B cell (primary cell): ENCODE results near the gene VKORC1L1. TPM values are rescaled to one million over a fixed set of nuclear protein-coding genes. Genes with fewer than 3 reads are reported as not detected.

Source experiments
- ATAC-seq: fragments of 200-7000 bp; cut with Tn5 transposase; one replicate; pipeline ENCODE4 v1.10.0; 2021; ENCODE audit warnings: low read depth, mild to moderate bottlenecking, moderate number of reproducible peaks, moderate library complexity
- CTCF ChIA-PET: fragments of 350-600 bp; sonication (Branson Sonifier 250); formaldehyde crosslinking; loops from one replicate; lab custom pipeline; 2021; ENCODE audit warnings: antibody characterized with exemption, inconsistent platforms; lab: Charles Lee
- POLR2A ChIA-PET: fragments of 350-600 bp; sonication (Branson Sonifier 250); formaldehyde crosslinking; loops from one replicate; lab custom pipeline; 2021; ENCODE audit warnings: antibody characterized with exemption; lab: Charles Lee
- DNase-seq: peaks from one replicate; pipeline ENCODE4 v3.0.0; 2013
- H2AFZ ChIP-seq: 2 replicates; pipeline ENCODE4 v1.6.1; 2012; ENCODE audit warnings: mild to moderate bottlenecking, low read depth, low read length; ENCODE audit not compliant: insufficient read depth, poor library complexity, severe bottlenecking
- H3K27ac ChIP-seq, 2 donors: 1 replicate in 1 of 2; 2 replicates in 1 of 2; pipeline ENCODE4 v1.5.1; 2012 to 2013; ENCODE audit warnings: low read length in 2 of 2, mild to moderate bottlenecking in 2 of 2, moderate library complexity in 1 of 2
- H3K27me3 ChIP-seq, 4 experiments: fragments of 200-600 bp in 1 of 4; sonication (generic) in 1 of 4; replicated peaks in 1 of 4; 1 replicate in 2 of 4; 2 replicates in 2 of 4; pipeline versions ENCODE4 v1.6.1 to v1.7.0; 2013 to 2016; ENCODE audit warnings: low read length in 3 of 4, mild to moderate bottlenecking in 2 of 4, mixed read lengths in 1 of 4, moderate library complexity in 1 of 4; ENCODE audit not compliant: insufficient read depth in 4 of 4, control insufficient read depth in 3 of 4; ENCODE audit errors: control extremely low read depth in 1 of 4
- H3K36me3 ChIP-seq, 2 experiments: replicated peaks in 1 of 2; 1 replicate in 1 of 2; 2 replicates in 1 of 2; pipeline versions ENCODE4 v1.6.1 to v1.7.1; 2013; ENCODE audit warnings: low read length in 1 of 2; ENCODE audit not compliant: insufficient read depth in 2 of 2, control insufficient read depth in 1 of 2; ENCODE audit errors: control extremely low read depth in 1 of 2, extremely low read depth in 1 of 2
- H3K4me1 ChIP-seq, 2 donors: fragments of 200-600 bp in 1 of 2; sonication (generic) in 1 of 2; 1 replicate in 1 of 2; 2 replicates in 1 of 2; pipeline versions ENCODE4 v1.5.1 to v1.6.1; 2013 to 2017; ENCODE audit warnings: low read length in 2 of 2; ENCODE audit not compliant: control insufficient read depth in 2 of 2, insufficient read depth in 2 of 2
- H3K4me2 ChIP-seq: replicated peaks from 2 replicates; pipeline ENCODE3; 2012; ENCODE audit warnings: mild to moderate bottlenecking, low read depth, low read length; ENCODE audit not compliant: poor library complexity, severe bottlenecking
- H3K4me3 ChIP-seq, 5 experiments: fragments of 200-600 bp in 1 of 5; sonication (generic) in 1 of 5; 1 replicate in 3 of 5; 2 replicates in 2 of 5; pipeline versions ENCODE4 v1.5.1 to v1.7.0; 2011 to 2016; ENCODE audit warnings: low read length in 4 of 5, mild to moderate bottlenecking in 4 of 5, low read depth in 2 of 5, control low read depth in 1 of 5, moderate library complexity in 1 of 5; ENCODE audit not compliant: insufficient read depth in 1 of 5; ENCODE audit errors: control extremely low read depth in 1 of 5, extremely low read depth in 1 of 5
- H3K79me2 ChIP-seq: fragments of 200-600 bp; sonication (generic); one replicate; pipeline ENCODE4 v1.6.0; 2016; ENCODE audit warnings: low read length; ENCODE audit not compliant: control insufficient read depth, insufficient read depth
- H3K9ac ChIP-seq: fragments of 200-600 bp; sonication (generic); 2 replicates; pipeline ENCODE4 v1.6.1; 2017; ENCODE audit warnings: mild to moderate bottlenecking, low read length, moderate library complexity
- H3K9me3 ChIP-seq, 3 donors: one replicate each; pipeline versions ENCODE4 v1.6.1 to v1.7.1; 2013; ENCODE audit warnings: low read length in 2 of 3; ENCODE audit not compliant: control insufficient read depth in 2 of 3, insufficient read depth in 1 of 3; ENCODE audit errors: control extremely low read depth in 1 of 3
- H4K20me1 ChIP-seq: 2 replicates; pipeline ENCODE4 v1.6.0; 2012; ENCODE audit warnings: mild to moderate bottlenecking, low read length; ENCODE audit not compliant: insufficient read depth, control insufficient read depth, poor library complexity, severe bottlenecking
- H3K27ac Mint-ChIP-seq: one replicate; pipeline ENCODE4 v1.8.0; 2021; ENCODE audit warnings: mixed read lengths
- H3K27me3 Mint-ChIP-seq: one replicate; pipeline ENCODE4 v1.8.0; 2021; ENCODE audit warnings: mixed read lengths
- H3K4me1 Mint-ChIP-seq: one replicate; pipeline ENCODE4 v1.8.0; 2021; ENCODE audit warnings: mixed read lengths
- H3K4me3 Mint-ChIP-seq: one replicate; pipeline ENCODE4 v1.8.0; 2021; ENCODE audit warnings: mixed read lengths
- H3K9me3 Mint-ChIP-seq: one replicate; pipeline ENCODE4 v1.8.0; 2022; ENCODE audit warnings: mixed read lengths; ENCODE audit not compliant: insufficient read depth
- CTCF ChIP-seq: fragments of 200-600 bp; IDR thresholded peaks from one replicate; pipeline ENCODE4 v1.8.0; 2022; ENCODE audit warnings: antibody characterized with exemption, mild to moderate bottlenecking
- EZH2 ChIP-seq: IDR thresholded peaks from 2 replicates; pipeline ENCODE4 v1.6.1; 2012; ENCODE audit warnings: borderline replicate concordance, low read depth, mild to moderate bottlenecking, moderate library complexity, low read length; ENCODE audit not compliant: insufficient read depth, poor library complexity, severe bottlenecking
- WGBS: methylation state at CpG from one replicate; pipeline ENCODE4 v1.1.5; 2013; ENCODE audit warnings: missing lambda C conversion rate; ENCODE audit not compliant: insufficient coverage; 5-methylcytosine and 5-hydroxymethylcytosine counted together
- intact Hi-C: fragments of 100-400 bp; cut with micrococcal nuclease; formaldehyde crosslinking; loops from one replicate; pipeline ENCODE4 v1.10.0; 2022
- polyA plus RNA-seq: library from polyadenylated mRNA; depleted of rRNA; stranded (reverse); fragments of >200 nt; gene quantifications from 2 replicates; pipeline ENCODE4 v1.2.3, GENCODE V29; 2012
- total RNA-seq, 2 donors: library from RNA; stranded (reverse); fragments of 120-200 nt in 1 of 2; gene quantifications; 1 replicate in 1 of 2; 2 replicates in 1 of 2; pipeline versions ENCODE4 v1.2.3 to v1.2.4, GENCODE V29; 2013 to 2022

VKORC1L1 gene
- total and polyA plus RNA-seq, 2 donors (not counting 1 experiment from before 2014, with no cell fraction given) = 2.2 to 8.1 TPM

GRCh38 chr7:65955718-65956117 is 82.8 kb downstream of the VKORC1L1 start:
- Histone ChIP-seq H3K4me1 (no peaks in the 10 kb centered on the region), H3K9me3 (no peaks in the 10 kb centered on the region), H3K36me3 (peaks cover 9 to 24% of the 10 kb centered on the region in 2 experiments), H3K27me3 (no peaks in the 10 kb centered on the region), H3K4me2 (no peak overlapping the region), H3K4me3 (no peak overlapping the region), H3K9ac (no peak overlapping the region), H3K27ac (no peak overlapping the region), H3K79me2 (no peaks in the 10 kb centered on the region), H2AFZ (no peak overlapping the region), H4K20me1 (no peaks in the 10 kb centered on the region)
- intact Hi-C loops = no loop called here
- no peak overlapping the region for H3K4me3 Mint-ChIP-seq
- H3K4me1 Mint-ChIP-seq = no peaks in the 10 kb centered on the region
- no peak overlapping the region for H3K27ac Mint-ChIP-seq
- POLR2A ChIA-PET = no interaction called here
- TF ChIP-seq CTCF (no peak), EZH2 (no peak)
- CTCF ChIA-PET = no interaction called here
- no peak for ATAC-seq
- no peak for DNase-seq
- H3K27me3 Mint-ChIP-seq = no peaks in the 10 kb centered on the region
- no peaks in the 10 kb centered on the region for H3K9me3 Mint-ChIP-seq
- WGBS = 95% methylated on average over 4 of the region's 4 CpGs

- no peak for TF ChIP-seq CTCF
- WGBS = 95% methylated on average over 13 of the region's 19 CpGs
- Mint-ChIP-seq H3K9me3 (no peaks in the 10 kb centered on the region), H3K27me3 (no peaks in the 10 kb centered on the region), H3K4me1 (no peaks in the 10 kb centered on the region), H3K4me3 (no peak overlapping the region), H3K27ac (peak overlapping the region; percentile 26)
- Histone ChIP-seq H3K9me3 (no peaks in the 10 kb centered on the region), H3K9ac (no peak overlapping the region), H3K4me1 (no peaks in the 10 kb centered on the region), H3K79me2 (no peaks in the 10 kb centered on the region), H3K4me2 (no peak overlapping the region), H3K36me3 (peaks cover 6 to 53% of the 10 kb centered on the region in 2 experiments), H2AFZ (no peak overlapping the region), H3K27me3 (no peaks in the 10 kb centered on the region), H3K4me3 (no peak overlapping the region), H3K27ac (no peak overlapping the region), H4K20me1 (no peaks in the 10 kb centered on the region)
- ATAC-seq (no peak), DNase-seq (no peak)
- ChIA-PET POLR2A (no interaction called here), CTCF (no interaction called here)
- intact Hi-C loops = no loop called here
These were observed 87.6 kb downstream of the VKORC1L1 start for GRCh38 chr7:65960351-65961074.
